GM18907 (cell line): ENCODE results near the gene TBC1D22A.

Experiments used
- ATAC-seq: cut with Tn5 transposase; IDR thresholded peaks from one replicate; pipeline ENCODE4 v1.9.1; 2021; ENCODE audit warnings: mild to moderate bottlenecking, moderate library complexity; ENCODE audit not compliant: unreplicated experiment

Gene TBC1D22A

DNA sequence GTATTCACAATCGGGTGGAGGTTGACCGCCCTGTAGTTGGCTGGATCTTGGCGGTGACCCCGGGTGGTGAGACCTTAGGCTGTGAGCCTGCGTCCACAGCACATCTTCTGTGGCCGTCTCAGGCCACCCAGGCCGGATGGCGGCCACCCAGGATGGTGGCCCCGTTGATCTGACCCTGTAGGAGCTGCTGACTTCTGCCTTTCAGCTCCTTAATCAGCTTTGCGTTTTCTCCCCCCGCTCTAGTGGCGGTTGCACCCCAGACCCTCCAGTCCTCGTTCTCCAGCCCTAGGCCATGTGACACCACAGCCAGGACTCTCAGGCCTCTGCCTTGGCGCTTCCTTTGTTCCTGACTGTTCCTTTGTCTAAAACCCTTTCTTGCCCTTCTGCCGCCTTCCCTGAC is 244.0 kb downstream of the TBC1D22A start:
- ATAC-seq: no peak

- ATAC-seq: no peak
These were observed 244.4 kb downstream of the TBC1D22A start for GRCh38 chr22:47006869-47007268.

- no peak for ATAC-seq
These were observed 245.0 kb downstream of the TBC1D22A start for GRCh38 chr22:47007496-47007895.

DNA sequence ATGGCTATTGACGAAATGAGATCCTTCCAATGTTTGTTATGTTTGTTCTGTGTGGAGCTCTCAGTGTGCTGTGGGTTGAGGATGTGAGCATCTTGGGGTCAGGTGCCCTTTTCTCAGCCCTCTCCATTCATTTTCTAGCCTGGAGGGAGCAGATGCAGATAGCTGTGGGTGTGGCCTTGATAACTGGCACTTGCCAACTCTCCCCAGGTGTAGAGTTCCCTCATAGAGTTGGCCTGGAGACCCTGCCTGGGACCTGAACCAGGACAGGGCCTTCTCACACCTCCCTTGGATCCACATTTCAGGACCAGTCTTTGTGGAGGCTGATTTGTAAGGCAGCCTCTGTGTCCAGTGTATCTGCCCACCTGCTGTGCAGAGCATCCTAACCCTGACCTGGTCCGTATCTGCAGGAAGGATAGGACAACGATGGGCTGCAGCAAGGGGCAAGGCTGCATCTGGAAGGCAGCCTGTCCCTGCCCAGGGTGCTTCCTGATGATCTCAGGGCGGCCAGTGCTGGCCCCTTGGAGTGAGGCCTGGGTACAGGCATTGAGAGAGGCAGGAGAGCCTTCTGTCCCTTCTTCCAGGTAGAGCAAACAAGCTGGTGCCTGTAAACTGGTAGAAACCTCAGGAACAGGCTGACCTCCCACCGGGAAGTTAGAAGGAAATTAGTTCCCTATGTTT is 245.9 kb downstream of the TBC1D22A start:
- ATAC-seq: no peak

DNA sequence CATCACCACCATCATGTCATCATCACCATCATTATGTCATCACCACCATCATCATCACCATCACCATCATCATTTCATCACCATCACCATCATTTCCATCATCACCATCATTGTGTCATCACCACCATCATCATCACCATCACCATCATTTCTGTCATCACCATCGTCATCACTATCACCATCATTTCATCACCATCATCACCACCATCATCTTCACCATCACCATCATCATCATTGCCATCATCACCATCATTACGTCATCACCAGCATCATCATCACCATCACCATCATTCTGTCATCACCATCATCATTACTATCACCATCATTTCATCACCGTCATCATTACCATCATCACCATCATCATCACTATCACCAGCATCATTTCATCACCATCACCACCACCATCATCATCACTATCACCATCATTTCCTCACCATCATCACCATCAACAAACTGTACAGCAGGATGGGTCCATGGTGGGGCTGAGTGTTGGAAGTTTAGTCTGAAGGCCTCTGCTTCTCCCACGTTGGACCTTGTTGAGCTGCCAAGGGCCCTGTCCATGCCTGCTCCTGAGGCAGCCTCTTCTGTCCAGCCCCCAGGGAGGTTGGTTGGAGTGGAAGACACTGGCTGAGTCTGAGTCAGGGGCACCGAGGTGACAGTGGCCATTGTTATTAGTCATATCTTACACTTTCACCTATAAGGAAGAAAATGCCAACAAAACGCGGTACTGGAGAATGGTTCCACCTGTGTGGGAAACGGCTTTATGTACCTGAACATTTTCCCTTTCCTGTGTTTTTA is 247.1 kb downstream of the TBC1D22A start:
- no peak for ATAC-seq

- ATAC-seq: no peak
These were observed 247.8 kb downstream of the TBC1D22A start for GRCh38 chr22:47010211-47010610.

DNA sequence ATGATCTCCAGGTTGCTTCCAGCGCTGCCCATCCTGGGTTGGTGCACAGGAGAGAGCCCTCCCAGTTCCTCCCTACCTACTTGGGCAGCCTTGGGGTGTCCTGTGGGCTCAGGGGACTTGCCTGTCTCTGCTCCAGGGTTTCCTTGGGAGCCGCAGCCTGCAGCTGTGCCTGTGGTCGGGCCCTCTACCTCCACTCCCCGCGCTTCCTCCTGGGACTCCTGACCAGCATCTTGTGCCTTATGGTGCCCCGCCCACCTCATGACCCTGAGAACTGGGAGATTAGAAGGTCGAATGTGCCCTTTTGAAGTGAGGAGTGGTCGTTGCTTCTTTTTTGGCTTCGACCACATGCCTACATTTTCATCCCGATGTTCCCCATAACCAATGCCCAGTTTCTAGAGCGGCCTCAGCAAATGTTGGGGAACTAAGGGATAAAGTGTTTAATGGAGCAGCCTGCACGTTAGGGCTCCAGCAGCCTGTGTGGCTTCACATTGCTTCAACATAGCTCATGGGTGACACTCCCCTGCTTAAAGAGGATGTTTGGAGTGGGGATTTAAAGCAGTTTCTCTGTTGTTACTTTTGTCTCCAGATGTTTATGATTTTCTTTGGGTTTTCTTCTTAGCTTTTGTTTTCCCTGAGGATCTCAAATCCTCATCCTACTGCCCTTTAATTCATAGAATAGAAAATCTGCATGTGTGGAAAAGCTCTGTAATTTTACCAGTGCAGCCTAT is 248.8 kb downstream of the TBC1D22A start:
- no peak for ATAC-seq

DNA sequence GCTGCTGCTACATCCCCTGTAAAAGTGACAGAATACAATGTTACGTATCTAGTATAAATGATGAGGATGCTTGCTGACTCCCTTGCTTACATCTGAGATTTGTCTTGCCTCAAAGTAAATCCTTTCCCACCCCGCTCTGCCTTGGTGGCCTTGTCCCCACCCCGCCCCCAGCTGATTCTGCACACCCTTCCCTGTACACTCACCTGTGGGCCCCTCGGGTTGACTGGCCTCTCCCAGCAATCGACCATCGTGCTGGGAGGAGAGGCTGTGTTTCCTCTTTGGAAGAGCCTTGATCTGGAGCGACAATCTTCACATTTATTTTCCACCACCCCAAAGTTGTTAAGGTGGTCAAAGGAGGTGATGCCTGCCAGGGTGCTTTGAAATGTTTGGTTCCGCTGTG is 249.4 kb downstream of the TBC1D22A start:
- no peak for ATAC-seq

DNA sequence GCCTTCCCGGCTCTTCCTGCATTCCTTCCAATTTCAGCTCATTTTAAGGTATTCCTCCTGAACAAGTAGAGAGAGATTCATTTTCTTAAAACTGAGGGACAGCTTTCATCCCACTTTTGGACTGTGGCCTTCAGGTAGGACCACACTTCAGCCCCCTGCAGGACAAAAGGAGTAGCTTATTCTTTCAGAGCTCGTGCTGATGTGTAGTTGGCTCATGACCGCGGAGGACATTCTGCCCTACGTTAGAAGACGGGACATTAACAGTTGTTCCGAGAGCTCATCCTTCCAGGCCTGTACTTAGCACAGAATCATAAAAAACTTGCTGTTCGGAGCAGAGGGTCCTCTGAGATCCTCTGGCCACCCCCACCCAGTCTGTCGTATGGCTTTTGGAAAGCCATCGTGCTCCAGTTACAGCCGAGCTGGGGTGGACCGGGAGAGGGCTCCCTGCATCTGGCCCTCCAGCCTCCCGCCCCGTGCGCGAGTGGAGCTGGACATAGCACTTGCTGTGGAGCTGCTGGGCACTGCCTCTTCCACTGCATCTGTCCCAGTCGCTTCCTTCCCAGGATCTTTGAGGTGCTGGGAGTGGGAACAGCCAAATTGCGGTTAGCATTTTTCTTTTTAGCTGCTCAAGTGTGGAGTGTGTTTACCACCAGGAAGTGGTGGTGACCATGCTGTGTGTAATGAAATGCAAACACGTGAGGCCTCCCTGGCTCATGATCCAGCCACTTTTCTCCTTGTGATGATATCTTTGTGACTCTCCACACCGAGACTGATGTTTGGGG is 250.3 kb downstream of the TBC1D22A start:
- no peak for ATAC-seq

- no peak for ATAC-seq
These were observed 251.6 kb downstream of the TBC1D22A start for GRCh38 chr22:47013861-47014635.

- ATAC-seq: no peak
These were observed 252.3 kb downstream of the TBC1D22A start for GRCh38 chr22:47014636-47015345.

DNA sequence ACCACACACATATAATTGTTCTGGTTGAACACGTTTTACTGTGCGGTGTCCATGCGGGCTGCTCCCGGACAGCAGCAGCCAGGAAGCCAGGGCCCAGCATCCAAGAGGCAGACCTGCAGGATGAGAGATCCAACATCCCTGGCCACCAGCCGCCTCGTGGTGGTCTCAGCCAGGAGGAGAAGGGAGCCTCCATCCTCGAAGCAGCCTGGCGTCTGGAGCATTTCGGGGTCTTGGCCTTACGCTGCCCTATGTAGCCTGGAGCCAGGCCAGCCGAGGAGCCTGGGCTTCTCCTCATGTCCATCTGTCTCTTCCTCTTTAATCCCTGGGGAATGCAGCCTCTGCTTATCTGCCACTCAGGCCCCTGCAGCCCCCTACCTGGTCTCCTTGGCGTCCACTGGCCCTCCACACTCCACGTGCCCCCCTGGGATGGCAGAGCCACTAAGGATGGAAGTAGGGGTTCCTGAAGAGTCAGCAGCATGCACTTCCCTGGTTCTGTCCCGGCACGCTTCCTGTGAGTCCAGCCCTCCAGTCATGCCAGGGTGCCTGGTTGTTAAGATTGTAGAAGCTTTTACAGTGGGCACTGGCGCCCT is 253.2 kb downstream of the TBC1D22A start:
- no peak for ATAC-seq

GRCh38 chr22:47016631-47017030 is 254.2 kb downstream of the TBC1D22A start:
- ATAC-seq: no peak

DNA sequence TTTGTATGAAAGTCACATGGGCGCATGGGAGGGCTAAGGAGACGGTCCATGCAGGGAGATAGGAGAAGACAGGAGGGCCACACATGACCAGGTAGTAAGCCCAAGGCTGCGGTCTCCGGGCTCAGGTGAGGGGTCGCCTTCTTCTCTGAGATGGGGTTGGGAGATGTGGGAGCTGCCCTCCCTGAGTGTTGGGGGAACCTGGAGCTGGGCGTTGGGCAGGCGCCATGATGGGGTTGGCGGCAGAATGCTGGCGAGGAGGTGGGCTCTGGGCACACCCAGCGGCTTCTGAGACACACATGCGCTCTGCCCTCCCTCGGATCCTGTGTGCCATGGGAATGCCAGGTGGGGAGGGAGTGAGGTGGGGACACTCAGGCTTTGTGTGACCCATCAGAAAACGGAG is 254.8 kb downstream of the TBC1D22A start:
- no peak for ATAC-seq

- ATAC-seq: no peak
These were observed 255.8 kb downstream of the TBC1D22A start for GRCh38 chr22:47018010-47018910.

DNA sequence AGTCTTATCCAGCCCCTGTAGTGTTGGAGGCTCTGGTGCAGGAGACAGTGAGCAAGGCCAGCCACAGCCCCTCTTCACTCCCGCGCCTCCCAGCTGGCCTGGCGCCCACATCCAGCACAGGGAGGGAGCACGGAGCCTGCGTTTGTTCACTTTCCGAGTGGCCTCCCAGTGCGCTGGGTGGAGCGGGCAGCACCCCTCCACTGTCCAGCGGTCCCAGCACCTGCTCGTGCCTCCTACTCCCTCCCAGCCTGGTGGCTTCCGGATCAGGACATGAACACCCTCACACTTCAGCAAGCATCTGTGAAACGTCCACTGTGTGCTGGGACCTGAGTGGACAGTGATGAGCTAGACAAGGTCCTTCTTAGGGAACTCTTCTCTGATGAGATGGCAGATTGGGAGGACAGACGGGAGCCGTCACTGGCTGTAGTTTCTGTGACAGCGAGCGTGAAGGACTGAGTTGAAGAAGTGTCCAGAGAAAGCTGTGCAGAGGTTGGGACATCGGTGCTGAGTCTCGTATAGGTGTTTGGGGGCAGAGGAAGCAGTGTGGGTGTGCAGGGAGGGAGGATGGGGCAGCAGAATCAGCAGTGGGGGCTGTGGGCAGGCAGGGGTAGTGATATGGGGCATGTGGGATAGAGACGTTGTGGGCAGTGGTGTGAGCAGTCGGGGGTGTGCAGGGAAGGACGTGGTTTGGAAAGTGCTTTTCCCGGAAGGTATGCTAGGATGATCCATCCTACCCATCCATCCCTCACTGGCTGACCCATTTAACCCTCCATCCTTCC is 256.8 kb downstream of the TBC1D22A start:
- ATAC-seq: no peak

DNA sequence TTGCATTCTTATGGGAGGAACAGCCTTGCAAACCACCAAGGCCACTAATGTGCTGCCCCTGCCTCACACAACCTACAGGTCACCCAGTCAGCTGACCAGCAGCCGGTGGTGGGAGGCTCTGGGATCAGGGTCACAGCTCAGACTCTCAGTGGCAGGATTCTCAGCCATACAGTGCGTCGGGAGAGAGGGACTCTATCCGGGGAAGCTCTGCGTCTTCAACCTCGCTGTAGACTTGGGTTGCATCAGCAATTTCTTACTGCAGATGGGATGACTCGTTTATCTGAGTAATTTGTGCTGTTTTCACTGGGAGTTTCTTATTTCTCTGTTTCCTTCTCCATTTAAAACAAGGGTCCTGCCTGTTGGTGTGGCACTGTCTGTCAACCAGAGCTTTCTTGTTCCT is 257.7 kb downstream of the TBC1D22A start:
- ATAC-seq: no peak
